Ammon's horn (tissue), 1 donor: ENCODE data around the gene TICAM1.

ENCODE experiments used
- DNase-seq: peaks from one replicate; pipeline ENCODE4 v3.0.0-alpha.2; 2016; ENCODE audit warnings: low spot score

Gene TICAM1

DNA sequence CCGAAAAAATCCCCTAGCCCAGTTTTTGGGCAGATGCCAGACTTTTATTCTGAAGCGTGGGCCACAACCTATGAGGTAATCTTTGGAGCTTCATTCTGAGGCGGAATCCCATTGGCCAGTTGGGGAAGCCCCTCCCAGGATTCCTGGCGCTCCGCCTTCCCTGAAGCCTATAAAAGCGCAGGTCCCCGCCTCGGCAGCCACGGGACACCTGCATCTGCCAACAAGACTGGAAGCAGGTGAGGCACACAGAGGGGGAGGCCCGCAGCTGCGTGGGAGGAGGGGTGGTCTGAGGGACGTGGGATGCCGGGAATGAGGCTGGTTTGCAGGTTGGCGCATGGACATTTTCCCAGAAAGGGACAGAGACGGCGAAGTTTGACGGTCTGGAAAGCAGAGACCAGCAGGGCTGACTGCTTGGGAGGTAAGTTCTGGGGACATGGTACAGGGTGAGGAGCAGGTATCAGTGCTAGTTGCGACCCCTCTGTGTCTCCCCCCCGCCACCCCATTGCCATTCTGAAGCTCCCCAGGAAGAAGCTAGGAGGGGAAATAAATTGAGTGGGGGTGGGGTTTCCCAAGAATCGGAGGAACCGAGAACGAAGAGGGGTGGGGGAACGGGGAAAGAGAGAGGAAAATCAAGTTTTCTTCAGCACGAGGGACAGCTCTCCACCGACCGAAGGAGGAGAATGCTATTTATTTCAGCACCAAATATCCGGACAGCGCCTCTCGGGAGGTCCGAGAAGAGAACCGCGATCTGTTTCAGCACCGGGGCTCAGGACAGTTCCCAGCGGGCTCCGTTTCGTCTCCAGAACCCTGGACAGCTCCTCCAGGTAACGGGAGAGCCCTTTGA lies 62.4 kb downstream of the TICAM1 start:
- DNase-seq = peak; percentile 77
